NB4 (cell line): Measurements from ENCODE around the gene ATXN1L.

Experiments
- CTCF ChIP-seq: IDR thresholded peaks from one replicate; pipeline ENCODE4 v1.5.1; 2012; ENCODE audit warnings: low read depth, low read length
- MAX ChIP-seq: IDR thresholded peaks from 2 replicates; pipeline ENCODE4 v1.6.1; 2011; ENCODE audit warnings: low read depth, low read length
- MYC ChIP-seq: IDR thresholded peaks from 2 replicates; pipeline ENCODE4 v1.6.1; 2011; ENCODE audit warnings: low read depth, low read length
- POLR2A ChIP-seq: IDR thresholded peaks from 2 replicates; pipeline ENCODE4 v1.6.1; 2011; ENCODE audit warnings: mild to moderate bottlenecking; ENCODE audit not compliant: insufficient read length; ENCODE audit errors: extremely low read depth

GRCh38 chr16:71878911-71879310 is 33.1 kb downstream of the ATXN1L start:
- TF ChIP-seq POLR2A (no peak), CTCF (no peak), MAX (no peak), MYC (no peak)
